Tibial nerve (tissue), 4 donors: ENCODE measurements around the gene GPR31. TPM values are rescaled to one million over a fixed set of nuclear protein-coding genes. Genes with fewer than 3 reads are reported as not detected.

Experiments
- DNase-seq, 2 donors: peaks; one replicate each; pipeline ENCODE4 v3.0.0-alpha.2; 2019; ENCODE audit warnings: low spot score in 2 of 2
- H3K27ac ChIP-seq, 4 donors: fragments of 200-600 bp; sonication (generic) in 3 of 4; one replicate each; pipeline ENCODE4 v1.5.1; 2017 to 2019; ENCODE audit warnings: mild to moderate bottlenecking in 1 of 4
- H3K27me3 ChIP-seq, 2 donors: fragments of 200-600 bp; sonication (generic) in 1 of 2; one replicate each; pipeline versions ENCODE4 v1.5.1 to v1.6.0; 2017 to 2019
- H3K36me3 ChIP-seq, 3 donors: fragments of 200-600 bp; sonication (generic); one replicate each; pipeline ENCODE4 v1.5.1; 2018 to 2019
- H3K4me1 ChIP-seq, 4 donors: fragments of 200-600 bp; sonication (generic) in 3 of 4; one replicate each; pipeline ENCODE4 v1.5.1; 2017 to 2019
- H3K4me3 ChIP-seq, 4 donors: fragments of 200-600 bp; sonication (generic) in 3 of 4; one replicate each; pipeline ENCODE4 v1.5.1; 2017 to 2019; ENCODE audit warnings: mild to moderate bottlenecking in 1 of 4, moderate library complexity in 1 of 4
- H3K9me3 ChIP-seq, 4 donors: fragments of 200-600 bp; sonication (generic) in 3 of 4; one replicate each; pipeline ENCODE4 v1.5.1; 2017 to 2019
- EP300 ChIP-seq, 2 donors: sonication (generic); formaldehyde crosslinking; IDR thresholded peaks; one replicate each; pipeline ENCODE4 v1.6.1; 2017; ENCODE audit warnings: antibody characterized with exemption in 2 of 2, mild to moderate bottlenecking in 1 of 2
- POLR2A ChIP-seq, 2 donors: fragments of 450-650 bp; IDR thresholded peaks; one replicate each; pipeline ENCODE4 v1.6.1; 2017; ENCODE audit warnings: antibody characterized with exemption in 2 of 2, mild to moderate bottlenecking in 2 of 2, moderate library complexity in 2 of 2
- WGBS, 2 donors: methylation state at CpG; one replicate each; pipeline ENCODE4 v1.1.5; 2018; 5-methylcytosine and 5-hydroxymethylcytosine counted together
- total RNA-seq, 4 donors: library from RNA; depleted of rRNA; stranded (reverse); fragments of >200 nt; gene quantifications; one replicate each; pipeline ENCODE4 v1.1.0, GENCODE V29; 2016
- TF ChIP-seq, protein P1 (sequence below), 5 experiments: fragments of 200-600 bp in 3 of 5; fragments of 450-650 bp in 2 of 5; sonication (generic) in 3 of 5; IDR thresholded peaks; one replicate each; pipeline ENCODE4 v1.5.1; 2016 to 2019; ENCODE audit warnings: antibody characterized with exemption in 5 of 5, mild to moderate bottlenecking in 3 of 5, moderate library complexity in 2 of 5

GPR31 gene
- total RNA-seq, 4 donors from 2014 or later: not detected

DNA sequence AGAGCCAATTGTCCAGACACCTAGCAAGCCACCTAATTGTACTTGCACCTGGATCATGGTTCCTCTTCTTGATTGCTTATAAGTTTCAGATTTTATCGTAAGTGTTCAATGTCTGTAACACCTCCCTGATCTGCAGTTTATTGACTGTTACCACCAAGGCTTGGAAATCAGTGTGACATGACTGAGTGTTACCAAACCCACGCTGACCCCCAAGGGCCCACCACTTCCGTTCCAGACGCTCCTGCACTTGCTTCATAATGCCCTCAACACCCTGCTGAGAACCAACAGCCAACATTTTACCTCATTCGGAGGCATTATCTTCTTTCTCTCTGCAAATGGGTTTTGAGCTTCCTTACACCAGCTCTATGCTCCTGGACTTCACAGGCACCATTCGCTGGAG is 28.6 kb downstream of the GPR31 start:
- no peaks in the 10 kb centered on the region for H3K36me3 ChIP-seq
- peak overlapping the region in 1 of 4 donors; percentile 19 for H3K27ac ChIP-seq
- H3K27me3 ChIP-seq: no peaks in the 10 kb centered on the region
- WGBS, 2 donors: 72 to 75% methylated on average over 6 of the region's 6 CpGs
- H3K4me1 ChIP-seq: no peaks in the 10 kb centered on the region
- no peaks in the 10 kb centered on the region for H3K9me3 ChIP-seq
- H3K4me3 ChIP-seq: no peak overlapping the region
- DNase-seq: no peak
- TF ChIP-seq POLR2A (IDR thresholded peaks at IDR 0.05): no peak
- TF ChIP-seq, protein P1, sequence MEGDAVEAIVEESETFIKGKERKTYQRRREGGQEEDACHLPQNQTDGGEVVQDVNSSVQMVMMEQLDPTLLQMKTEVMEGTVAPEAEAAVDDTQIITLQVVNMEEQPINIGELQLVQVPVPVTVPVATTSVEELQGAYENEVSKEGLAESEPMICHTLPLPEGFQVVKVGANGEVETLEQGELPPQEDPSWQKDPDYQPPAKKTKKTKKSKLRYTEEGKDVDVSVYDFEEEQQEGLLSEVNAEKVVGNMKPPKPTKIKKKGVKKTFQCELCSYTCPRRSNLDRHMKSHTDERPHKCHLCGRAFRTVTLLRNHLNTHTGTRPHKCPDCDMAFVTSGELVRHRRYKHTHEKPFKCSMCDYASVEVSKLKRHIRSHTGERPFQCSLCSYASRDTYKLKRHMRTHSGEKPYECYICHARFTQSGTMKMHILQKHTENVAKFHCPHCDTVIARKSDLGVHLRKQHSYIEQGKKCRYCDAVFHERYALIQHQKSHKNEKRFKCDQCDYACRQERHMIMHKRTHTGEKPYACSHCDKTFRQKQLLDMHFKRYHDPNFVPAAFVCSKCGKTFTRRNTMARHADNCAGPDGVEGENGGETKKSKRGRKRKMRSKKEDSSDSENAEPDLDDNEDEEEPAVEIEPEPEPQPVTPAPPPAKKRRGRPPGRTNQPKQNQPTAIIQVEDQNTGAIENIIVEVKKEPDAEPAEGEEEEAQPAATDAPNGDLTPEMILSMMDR (IDR thresholded peaks at IDR 0.05): no peak
- no peak for TF ChIP-seq EP300 (IDR thresholded peaks at IDR 0.05)

DNA sequence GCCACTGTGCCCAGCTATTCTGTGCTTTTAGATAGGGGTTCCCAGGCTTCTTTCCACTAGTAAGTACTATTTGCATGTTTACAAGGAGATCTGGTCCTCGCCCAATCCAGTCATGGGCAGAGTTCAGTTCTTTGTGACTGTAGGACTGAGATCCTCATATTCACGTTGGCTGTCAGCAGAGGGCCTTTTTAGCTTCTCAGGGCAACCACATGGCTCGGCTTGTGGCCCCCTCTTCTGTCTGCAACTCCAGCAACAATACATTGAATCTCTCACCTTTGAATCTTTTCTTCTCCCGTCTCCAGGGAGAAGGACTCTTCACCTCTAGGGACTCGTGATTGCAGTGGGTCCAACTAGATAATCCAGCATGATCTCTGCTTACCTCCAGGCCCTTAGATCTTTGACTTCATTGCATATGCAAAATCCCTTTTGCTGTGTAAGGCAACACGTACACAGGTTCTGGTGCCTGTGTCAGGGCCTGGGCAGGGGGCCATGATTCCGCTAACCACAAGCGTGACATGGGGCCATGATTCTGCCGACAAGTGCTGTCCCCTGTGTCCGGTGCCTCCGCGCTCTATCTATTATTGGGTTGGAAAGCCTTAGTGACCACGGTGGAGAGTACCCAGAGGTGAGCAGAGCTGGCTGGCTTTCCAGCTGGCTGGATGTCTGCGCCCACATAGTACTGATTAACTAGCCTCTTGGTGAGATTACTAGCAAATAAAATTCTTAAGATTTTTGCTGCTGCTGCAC is 29.8 kb downstream of the GPR31 start:
- no peaks in the 10 kb centered on the region for H3K36me3 ChIP-seq
- H3K27ac ChIP-seq: no peak overlapping the region
- H3K27me3 ChIP-seq: no peaks in the 10 kb centered on the region
- TF ChIP-seq, protein P1 (IDR thresholded peaks at IDR 0.05): no peak
- TF ChIP-seq EP300 (IDR thresholded peaks at IDR 0.05) (no peak), POLR2A (IDR thresholded peaks at IDR 0.05) (no peak)
- DNase-seq: no peak
- H3K4me1 ChIP-seq: no peaks in the 10 kb centered on the region
- no peak overlapping the region for H3K4me3 ChIP-seq
- H3K9me3 ChIP-seq: no peaks in the 10 kb centered on the region
- WGBS, 2 donors: 89 to 93% methylated on average over 14 of the region's 14 CpGs

DNA sequence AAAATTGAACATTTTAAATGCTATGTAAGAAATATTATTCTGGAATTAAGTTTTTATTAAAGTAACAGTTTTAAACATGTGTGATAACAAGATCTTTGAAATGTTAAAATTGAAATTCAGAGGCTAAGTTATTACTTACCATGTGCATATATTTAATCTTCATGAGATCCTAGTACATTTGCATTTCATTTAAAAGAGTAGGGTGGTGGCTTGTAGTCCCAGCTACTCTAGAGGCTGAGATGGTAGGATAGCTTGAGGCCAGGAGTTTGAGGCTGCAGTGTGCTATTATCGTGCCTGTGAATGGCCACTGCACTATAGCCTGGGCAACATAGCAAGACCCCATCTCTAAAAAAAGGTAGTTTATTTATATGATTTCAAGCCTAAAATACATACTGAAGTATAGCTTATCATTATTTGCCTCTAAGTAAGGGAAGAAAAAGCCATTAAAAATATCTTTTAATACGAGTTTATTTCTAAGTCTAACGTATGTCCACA is 31.9 kb downstream of the GPR31 start:
- Histone ChIP-seq H3K4me3 (no peak overlapping the region), H3K27ac (no peak overlapping the region), H3K36me3 (no peaks in the 10 kb centered on the region), H3K4me1 (peaks cover 0 to 1% (median 0%) of the 10 kb centered on the region in 4 donors), H3K9me3 (no peaks in the 10 kb centered on the region), H3K27me3 (no peaks in the 10 kb centered on the region)
- no peak for DNase-seq
- TF ChIP-seq, protein P1 (IDR thresholded peaks at IDR 0.05): no peak
- TF ChIP-seq POLR2A (IDR thresholded peaks at IDR 0.05) (no peak), EP300 (IDR thresholded peaks at IDR 0.05) (no peak)
- WGBS, 2 donors: 92% methylated on average over 3 of the region's 3 CpGs

DNA sequence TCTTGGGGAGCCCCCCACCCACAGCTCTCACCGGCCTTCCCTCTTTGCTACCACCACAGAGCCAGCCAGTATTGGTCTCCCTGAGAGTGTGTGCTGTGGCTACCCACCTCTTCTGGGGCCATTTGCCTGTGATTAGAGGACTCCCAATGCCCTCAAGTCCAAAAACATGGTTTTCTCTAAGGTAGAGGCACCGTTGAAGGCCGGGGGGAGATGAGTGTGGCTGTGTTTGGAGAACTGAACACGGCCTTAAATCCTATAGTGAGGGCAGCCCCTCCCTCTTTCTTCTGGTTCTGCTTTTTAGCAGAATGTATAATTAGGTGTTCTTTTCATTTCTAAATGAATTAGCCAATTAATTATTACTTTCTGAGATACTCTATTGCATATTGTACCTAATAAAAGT is 32.4 kb downstream of the GPR31 start:
- peaks cover 0 to 3% (median 0%) of the 10 kb centered on the region in 4 donors for H3K4me1 ChIP-seq
- no peak for DNase-seq
- no peak for TF ChIP-seq POLR2A (IDR thresholded peaks at IDR 0.05)
- TF ChIP-seq, protein P1 (IDR thresholded peaks at IDR 0.05): no peak
- no peak for TF ChIP-seq EP300 (IDR thresholded peaks at IDR 0.05)
- no peaks in the 10 kb centered on the region for H3K27me3 ChIP-seq
- H3K4me3 ChIP-seq: peak overlapping the region in 1 of 4 donors; percentile 1
- H3K27ac ChIP-seq: no peak overlapping the region
- no peaks in the 10 kb centered on the region for H3K36me3 ChIP-seq
- WGBS, 2 donors: 81 to 86% methylated on average over 4 of the region's 4 CpGs
- H3K9me3 ChIP-seq: no peaks in the 10 kb centered on the region

DNA sequence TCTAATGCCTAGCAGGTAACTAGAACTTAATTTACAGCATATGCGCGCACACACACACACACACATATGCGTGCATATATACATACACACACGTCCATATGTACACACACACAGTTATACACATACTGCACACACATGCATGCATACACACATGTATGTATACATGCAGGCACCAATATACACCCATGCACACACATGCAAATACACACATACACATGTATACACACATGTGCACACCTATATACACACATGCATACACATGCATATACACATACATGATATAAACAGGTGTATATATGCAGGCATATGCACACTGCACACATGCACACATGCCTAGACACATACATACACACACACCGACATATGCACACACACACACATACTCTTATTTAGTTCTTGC is 33.0 kb downstream of the GPR31 start:
- H3K27me3 ChIP-seq: no peaks in the 10 kb centered on the region
- TF ChIP-seq, protein P1 (IDR thresholded peaks at IDR 0.05): no peak
- TF ChIP-seq POLR2A (IDR thresholded peaks at IDR 0.05): no peak
- no peak for TF ChIP-seq EP300 (IDR thresholded peaks at IDR 0.05)
- no peak overlapping the region for H3K27ac ChIP-seq
- no peaks in the 10 kb centered on the region for H3K9me3 ChIP-seq
- DNase-seq: no peak
- no peaks in the 10 kb centered on the region for H3K36me3 ChIP-seq
- H3K4me3 ChIP-seq: peak overlapping the region in 1 of 4 donors; percentile 1
- H3K4me1 ChIP-seq: peaks cover 0 to 7% (median 0%) of the 10 kb centered on the region in 4 donors
- WGBS, 2 donors: 85 to 93% methylated on average over 5 of the region's 5 CpGs
